CD14-positive monocyte (primary cell): Measurements from ENCODE around the gene TMEM273. TPM values are rescaled to one million over a fixed set of nuclear protein-coding genes. Genes with fewer than 3 reads are reported as not detected.

Experiments used
- DNase-seq, 3 donors: peaks; one replicate each; pipeline ENCODE4 v3.0.0-alpha.2; 2011 to 2022
- H2AFZ ChIP-seq: 2 replicates; pipeline ENCODE4 v1.6.0; 2012; ENCODE audit warnings: mild to moderate bottlenecking, low read depth, low read length, inconsistent platforms; ENCODE audit not compliant: insufficient read depth, poor library complexity, severe bottlenecking
- H3K27ac ChIP-seq, 2 donors: 1 replicate in 1 of 2; 2 replicates in 1 of 2; pipeline ENCODE4 v1.5.1; 2012 to 2013; ENCODE audit warnings: low read length in 2 of 2, control low read depth in 1 of 2, inconsistent platforms in 1 of 2, low read depth in 1 of 2, mild to moderate bottlenecking in 1 of 2
- H3K27me3 ChIP-seq, 2 donors: one replicate each; pipeline versions ENCODE4 v1.6.0 to v1.6.1; 2011 to 2013; ENCODE audit warnings: low read length in 2 of 2; ENCODE audit not compliant: control insufficient read depth in 2 of 2, insufficient read depth in 2 of 2
- H3K36me3 ChIP-seq, 2 donors: replicated peaks in 1 of 2; 1 replicate in 1 of 2; 2 replicates in 1 of 2; pipeline versions ENCODE4 v1.5.1 to v1.6.1; 2012 to 2013; ENCODE audit warnings: low read length in 2 of 2, control low read depth in 1 of 2, inconsistent platforms in 1 of 2, mild to moderate bottlenecking in 1 of 2; ENCODE audit not compliant: insufficient read depth in 2 of 2, control insufficient read depth in 1 of 2
- H3K4me1 ChIP-seq, 2 donors: 1 replicate in 1 of 2; 2 replicates in 1 of 2; pipeline versions ENCODE4 v1.5.1 to v1.6.1; 2012 to 2013; ENCODE audit warnings: low read length in 2 of 2, control low read depth in 1 of 2, inconsistent platforms in 1 of 2, mild to moderate bottlenecking in 1 of 2, moderate library complexity in 1 of 2; ENCODE audit not compliant: insufficient read depth in 2 of 2, control insufficient read depth in 1 of 2
- H3K4me2 ChIP-seq: replicated peaks from 2 replicates; pipeline ENCODE3; 2012; ENCODE audit warnings: low read length, moderate library complexity, mild to moderate bottlenecking; ENCODE audit not compliant: poor library complexity, severe bottlenecking; ENCODE audit errors: extremely low read depth
- H3K4me3 ChIP-seq, 3 experiments: fragments of 200-600 bp in 1 of 3; sonication (generic) in 1 of 3; replicated peaks in 1 of 3; 1 replicate in 2 of 3; 2 replicates in 1 of 3; pipeline ENCODE4 v1.5.1; 2011 to 2013; ENCODE audit warnings: low read length in 3 of 3, mild to moderate bottlenecking in 3 of 3, control low read depth in 2 of 3, low read depth in 2 of 3, inconsistent platforms in 1 of 3, moderate library complexity in 1 of 3
- H3K79me2 ChIP-seq: 2 replicates; pipeline ENCODE4 v1.6.0; 2012; ENCODE audit warnings: mild to moderate bottlenecking, control low read depth, inconsistent platforms, low read length, moderate library complexity; ENCODE audit not compliant: insufficient read depth
- H3K9ac ChIP-seq: 2 replicates; pipeline ENCODE4 v1.6.0; 2017; ENCODE audit warnings: low read length, mild to moderate bottlenecking; ENCODE audit not compliant: insufficient read depth, poor library complexity, severe bottlenecking
- H3K9me3 ChIP-seq, 2 donors: replicated peaks in 1 of 2; 1 replicate in 1 of 2; 2 replicates in 1 of 2; pipeline versions ENCODE4 v1.5.1 to v1.6.1; 2012 to 2013; ENCODE audit warnings: low read length in 2 of 2, control low read depth in 1 of 2; ENCODE audit not compliant: control insufficient read depth in 1 of 2, insufficient read depth in 1 of 2
- H4K20me1 ChIP-seq: 2 replicates; pipeline ENCODE4 v1.6.0; 2012; ENCODE audit warnings: mild to moderate bottlenecking, low read length, control low read depth, moderate library complexity; ENCODE audit not compliant: insufficient read depth
- H3K27ac Mint-ChIP-seq, 7 donors: one replicate each; pipeline ENCODE4 v1.8.0; 2020; ENCODE audit warnings: mild to moderate bottlenecking in 7 of 7, mixed read lengths in 7 of 7, moderate library complexity in 6 of 7, inconsistent platforms in 2 of 7
- H3K27me3 Mint-ChIP-seq, 3 donors: one replicate each; pipeline ENCODE4 v1.8.0; 2021 to 2022; ENCODE audit warnings: low read depth in 3 of 3, mild to moderate bottlenecking in 3 of 3, mixed read lengths in 3 of 3, moderate library complexity in 3 of 3, inconsistent platforms in 1 of 3
- H3K36me3 Mint-ChIP-seq, 2 donors: one replicate each; pipeline ENCODE4 v1.8.0; 2020; ENCODE audit warnings: mixed read lengths in 2 of 2, inconsistent platforms in 1 of 2, mild to moderate bottlenecking in 1 of 2
- H3K4me1 Mint-ChIP-seq: one replicate; pipeline ENCODE4 v1.8.0; 2020; ENCODE audit warnings: mild to moderate bottlenecking, mixed read lengths
- H3K4me3 Mint-ChIP-seq, 2 donors: one replicate each; pipeline ENCODE4 v1.8.0; 2020; ENCODE audit warnings: mild to moderate bottlenecking in 2 of 2, mixed read lengths in 2 of 2, moderate library complexity in 1 of 2
- H3K9me3 Mint-ChIP-seq, 7 donors: one replicate each; pipeline ENCODE4 v1.8.0; 2020 to 2022; ENCODE audit warnings: mixed read lengths in 7 of 7, mild to moderate bottlenecking in 6 of 7, moderate library complexity in 6 of 7, inconsistent platforms in 2 of 7
- CTCF ChIP-seq: fragments of 200-600 bp; IDR thresholded peaks from one replicate; pipeline ENCODE4 v1.8.0; 2022; ENCODE audit warnings: antibody characterized with exemption, mild to moderate bottlenecking
- WGBS: methylation state at CpG from one replicate; pipeline ENCODE4 v1.1.5; 2013; ENCODE audit warnings: missing lambda C conversion rate; ENCODE audit not compliant: insufficient coverage; 5-methylcytosine and 5-hydroxymethylcytosine counted together
- intact Hi-C, 2 donors: fragments of 100-400 bp; cut with micrococcal nuclease; formaldehyde crosslinking; loops; one replicate each; pipeline versions ENCODE4 v1.15.0 to v1.15.1; 2023
- polyA plus RNA-seq, 3 donors: library from polyadenylated mRNA; depleted of rRNA in 1 of 3; unstranded in 2 of 3; stranded (reverse) in 1 of 3; fragments of 300-500 nt in 2 of 3; fragments of >200 nt in 1 of 3; fragmentation: Illumina TruSeq in 2 of 3; gene quantifications; 1 replicate in 2 of 3; 2 replicates in 1 of 3; pipeline ENCODE4 v1.2.3, GENCODE V29; 2012 to 2021

TMEM273 gene
- polyA plus RNA-seq, 3 donors: 6.7 to 7.9 (median 6.9) TPM

GRCh38 chr10:49189422-49189821 lies 1.2 kb upstream of the TMEM273 start:
- 84% methylated on average over 6 of the region's 6 CpGs for WGBS
- Histone ChIP-seq H4K20me1 (no peaks in the 10 kb centered on the region), H2AFZ (no peak overlapping the region), H3K36me3 (no peaks in the 10 kb centered on the region), H3K4me2 (peak overlapping the region; percentile 50), H3K9me3 (peaks cover 0 to 4% of the 10 kb centered on the region in 2 donors), H3K27ac (peak overlapping the region; percentile 84 to 90), H3K79me2 (no peaks in the 10 kb centered on the region), H3K4me1 (peaks cover 65 to 68% of the 10 kb centered on the region in 2 donors), H3K4me3 (peak overlapping the region in 1 of 3 experiments; percentile 63), H3K9ac (peak overlapping the region; percentile 41), H3K27me3 (no peaks in the 10 kb centered on the region)
- H3K4me3 Mint-ChIP-seq: peak overlapping the region in 1 of 2 donors; percentile 82
- peaks cover 0 to 2% (median 2%) of the 10 kb centered on the region in 3 donors for H3K27me3 Mint-ChIP-seq
- intact Hi-C loops: loop anchor here in 1 of 2 donors (5.0 kb wide), 1 partner anchor 123 kb away; no protein-coding TSS in a partner anchor
- no peaks in the 10 kb centered on the region for H3K36me3 Mint-ChIP-seq
- TF ChIP-seq CTCF: no peak
- H3K4me1 Mint-ChIP-seq: peaks cover 67% of the 10 kb centered on the region
- DNase-seq: no peak
- H3K9me3 Mint-ChIP-seq: peaks cover under 1 to 5% (median 3%) of the 10 kb centered on the region in 7 donors
- peak overlapping the region; percentile 92 to 98 (median 96) for H3K27ac Mint-ChIP-seq

- H3K27me3 ChIP-seq: no peaks in the 10 kb centered on the region
- H2AFZ ChIP-seq: no peak overlapping the region
- peak overlapping the region; percentile 71 to 95 (median 92) for H3K27ac Mint-ChIP-seq
- H3K4me1 ChIP-seq: peaks cover 72 to 75% of the 10 kb centered on the region in 2 donors
- H3K4me3 Mint-ChIP-seq: peak overlapping the region; percentile 31 to 59
- H4K20me1 ChIP-seq: no peaks in the 10 kb centered on the region
- H3K9me3 Mint-ChIP-seq: peaks cover 0 to 5% (median 3%) of the 10 kb centered on the region in 7 donors
- no peaks in the 10 kb centered on the region for H3K36me3 ChIP-seq
- peaks cover 0 to 2% (median 0%) of the 10 kb centered on the region in 3 donors for H3K27me3 Mint-ChIP-seq
- intact Hi-C loops: loop anchor here in 1 of 2 donors (5.0 kb wide), 1 partner anchor 125 kb away; no protein-coding TSS in a partner anchor
- H3K9ac ChIP-seq: no peak overlapping the region
- no peak overlapping the region for H3K4me2 ChIP-seq
- H3K36me3 Mint-ChIP-seq: peaks cover 0 to under 1% of the 10 kb centered on the region in 2 donors
- peak overlapping the region in 1 of 2 donors; percentile 43 for H3K27ac ChIP-seq
- H3K4me1 Mint-ChIP-seq: peaks cover 75% of the 10 kb centered on the region
- H3K9me3 ChIP-seq: peaks cover 0 to 4% of the 10 kb centered on the region in 2 donors
- no peak for TF ChIP-seq CTCF
- H3K79me2 ChIP-seq: no peaks in the 10 kb centered on the region
- DNase-seq: peak in 1 of 3 donors; percentile 7
- WGBS: no CpG with 5 or more reads among the region's 8 CpGs
- H3K4me3 ChIP-seq: peak overlapping the region in 1 of 3 experiments; percentile 63
These were observed 1.1 kb downstream of the TMEM273 start for GRCh38 chr10:49187044-49187484.
